ENCODE results near the gene ANAPC10. TPM values are rescaled to one million over a fixed set of nuclear protein-coding genes. Genes with fewer than 3 reads are reported as not detected.
"Not testable (repeated sequence)": the region's sequence is repeated elsewhere in the genome, so short reads cannot be mapped to it uniquely, and the experiment has no call there.

The ANAPC10 gene, protein sequence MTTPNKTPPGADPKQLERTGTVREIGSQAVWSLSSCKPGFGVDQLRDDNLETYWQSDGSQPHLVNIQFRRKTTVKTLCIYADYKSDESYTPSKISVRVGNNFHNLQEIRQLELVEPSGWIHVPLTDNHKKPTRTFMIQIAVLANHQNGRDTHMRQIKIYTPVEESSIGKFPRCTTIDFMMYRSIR
- total RNA-seq: 10 to 100 TPM; 15.6 to 51.6 (median 21.3) TPM
- polyA plus RNA-seq: 10 to 100 TPM; 11.8 to 40.3 (median 13.0) TPM
- long read RNA-seq, donor 1, transcript ANAPC10-209 (5 exons, 1,025 nt): major isoform, 7 of 23 reads
- long read RNA-seq, donor 1, partial matches to known transcripts: 0 of 23 reads
- long read RNA-seq, donor 1, other reads (novel, unspliced or antisense): 10 of 23 reads
- long read RNA-seq, donor 2, partial matches to known transcripts: 0 of 6 reads
- long read RNA-seq, donor 2, other reads (novel, unspliced or antisense): 0 of 6 reads
- long read RNA-seq, donor 3, transcript ANAPC10-201 (5 exons, 868 nt): minor isoform, 5 of 20 reads
- long read RNA-seq, donor 3, transcript ANAPC10-209 (5 exons, 1,025 nt): major isoform, 8 of 20 reads
- long read RNA-seq, donor 3, partial matches to known transcripts: 0 of 20 reads
- long read RNA-seq, donor 3, other reads (novel, unspliced or antisense): 5 of 20 reads
- long read RNA-seq, donor 4, partial matches to known transcripts: 0 of 15 reads
- long read RNA-seq, donor 4, other reads (novel, unspliced or antisense): 8 of 15 reads
- long read RNA-seq, donor 5, transcript ANAPC10-209 (5 exons, 1,025 nt): major isoform, 7 of 16 reads
- long read RNA-seq, donor 5, partial matches to known transcripts: 0 of 16 reads
- long read RNA-seq, donor 5, other reads (novel, unspliced or antisense): 4 of 16 reads
- long read RNA-seq, donor 6, transcript ANAPC10-209 (5 exons, 1,025 nt): major isoform, 7 of 15 reads
- long read RNA-seq, donor 6, partial matches to known transcripts: 0 of 15 reads
- long read RNA-seq, donor 6, other reads (novel, unspliced or antisense): 5 of 15 reads
- long read RNA-seq, donor 7, transcript ANAPC10-209 (5 exons, 1,025 nt): major isoform, 5 of 10 reads
- long read RNA-seq, donor 7, partial matches to known transcripts: 0 of 10 reads
- long read RNA-seq, donor 7, other reads (novel, unspliced or antisense): 0 of 10 reads
- long read RNA-seq, donor 8, partial matches to known transcripts: 34 of 42 reads
- long read RNA-seq, donor 8, other reads (novel, unspliced or antisense): 0 of 42 reads
- long read RNA-seq, donor 9, transcript ANAPC10-209 (5 exons, 1,025 nt): major isoform, 5 of 19 reads
- long read RNA-seq, donor 9, transcript ANAPC10-212 (4 exons, 687 nt): major isoform, 5 of 19 reads
- long read RNA-seq, donor 9, partial matches to known transcripts: 0 of 19 reads
- long read RNA-seq, donor 9, other reads (novel, unspliced or antisense): 7 of 19 reads
- long read RNA-seq, donor 10, partial matches to known transcripts: 0 of 1 reads
- long read RNA-seq, donor 10, other reads (novel, unspliced or antisense): 0 of 1 reads

DNA sequence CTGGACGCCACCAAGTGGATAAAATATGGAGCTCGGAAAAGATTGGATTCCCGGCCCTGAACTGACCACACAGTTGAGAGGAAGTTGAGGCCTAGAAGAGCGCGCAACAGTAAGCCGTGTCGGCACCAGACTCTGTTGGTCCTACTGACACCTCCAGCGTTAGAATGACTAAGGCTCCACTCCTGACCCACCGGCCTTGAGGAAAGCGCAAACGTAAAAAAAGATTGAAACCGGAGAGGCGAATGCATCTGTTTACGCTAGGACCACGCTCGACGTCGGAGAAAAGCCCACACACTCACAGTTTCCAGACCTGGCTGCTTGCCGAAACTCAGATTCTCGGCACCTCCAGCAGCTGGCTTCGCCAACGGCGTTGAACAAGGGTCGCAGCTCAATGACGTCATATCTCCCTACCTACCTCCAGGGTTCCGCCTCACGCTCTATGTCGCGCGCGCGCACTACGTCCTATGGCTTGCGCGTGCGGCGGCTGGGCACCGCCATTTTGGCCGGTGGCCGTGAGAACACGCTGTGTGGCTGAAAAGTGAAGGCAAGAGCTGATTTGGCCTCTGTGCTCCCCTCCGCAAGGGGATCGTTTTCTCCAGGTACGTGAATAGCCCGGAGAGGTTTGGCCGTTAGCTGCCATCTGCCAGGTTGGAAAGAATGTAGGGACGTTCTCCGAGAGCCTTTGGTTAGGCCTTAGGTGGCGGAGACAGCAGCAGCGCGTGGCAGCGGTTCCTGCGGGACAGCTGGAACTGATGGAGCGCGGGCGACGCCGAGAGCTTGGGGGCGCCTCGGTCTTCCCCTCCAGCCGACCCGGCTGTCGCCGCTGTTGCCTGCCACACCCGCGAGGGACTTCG lies at the start of gene ANAPC10, which contains the start of gene ABCE1:
Gene ANAPC10, minus strand, starts transcription at position 376 of the 854 bp plus-strand sequence. CDS start 2,097 bp downstream, outside the sequence.
Gene ABCE1, plus strand, starts transcription at position 491 of the 854 bp plus-strand sequence. CDS start 6,102 bp downstream, outside the sequence.
- peaks cover 0 to 6% of the 10 kb centered on the region in 2 donors for H3K36me3 ChIP-seq (replicated peaks in 1 of 2)
- peaks cover 0 to 7% (median 0%) of the 10 kb centered on the region in 3 donors for H3K9me3 ChIP-seq (replicated peaks in 1 of 3)
- DNase-seq: peak; percentile 95 to 98 (median 98)
- H3K27ac ChIP-seq: peak within 1 kb of the TSS; percentile 79 to 97 (median 94)
- TF ChIP-seq, protein P1, sequence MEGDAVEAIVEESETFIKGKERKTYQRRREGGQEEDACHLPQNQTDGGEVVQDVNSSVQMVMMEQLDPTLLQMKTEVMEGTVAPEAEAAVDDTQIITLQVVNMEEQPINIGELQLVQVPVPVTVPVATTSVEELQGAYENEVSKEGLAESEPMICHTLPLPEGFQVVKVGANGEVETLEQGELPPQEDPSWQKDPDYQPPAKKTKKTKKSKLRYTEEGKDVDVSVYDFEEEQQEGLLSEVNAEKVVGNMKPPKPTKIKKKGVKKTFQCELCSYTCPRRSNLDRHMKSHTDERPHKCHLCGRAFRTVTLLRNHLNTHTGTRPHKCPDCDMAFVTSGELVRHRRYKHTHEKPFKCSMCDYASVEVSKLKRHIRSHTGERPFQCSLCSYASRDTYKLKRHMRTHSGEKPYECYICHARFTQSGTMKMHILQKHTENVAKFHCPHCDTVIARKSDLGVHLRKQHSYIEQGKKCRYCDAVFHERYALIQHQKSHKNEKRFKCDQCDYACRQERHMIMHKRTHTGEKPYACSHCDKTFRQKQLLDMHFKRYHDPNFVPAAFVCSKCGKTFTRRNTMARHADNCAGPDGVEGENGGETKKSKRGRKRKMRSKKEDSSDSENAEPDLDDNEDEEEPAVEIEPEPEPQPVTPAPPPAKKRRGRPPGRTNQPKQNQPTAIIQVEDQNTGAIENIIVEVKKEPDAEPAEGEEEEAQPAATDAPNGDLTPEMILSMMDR (IDR thresholded peaks at IDR 0.05): peak in 4 of 6 experiments; percentile 23 to 47 (median 30)
- TF ChIP-seq POLR2A (IDR thresholded peaks at IDR 0.05): peak; percentile 45 to 52
- intact Hi-C loops (cut with DNase I): loop anchor here in 1 of 2 donors (10.0 kb wide), 1 partner anchor 923 kb away; no protein-coding TSS in a partner anchor
- H3K4me1 ChIP-seq (replicated peaks in 1 of 2): peaks cover 19 to 52% of the 10 kb centered on the region in 2 donors
- peak within 1 kb of the TSS; percentile 35 to 89 (median 65) for H3K4me3 ChIP-seq
- WGBS, 4 donors: 0 to 1% (median 0%) methylated on average over 19 to 67 of the region's 67 CpGs
- H3K27me3 ChIP-seq: no peaks in the 10 kb centered on the region

DNA sequence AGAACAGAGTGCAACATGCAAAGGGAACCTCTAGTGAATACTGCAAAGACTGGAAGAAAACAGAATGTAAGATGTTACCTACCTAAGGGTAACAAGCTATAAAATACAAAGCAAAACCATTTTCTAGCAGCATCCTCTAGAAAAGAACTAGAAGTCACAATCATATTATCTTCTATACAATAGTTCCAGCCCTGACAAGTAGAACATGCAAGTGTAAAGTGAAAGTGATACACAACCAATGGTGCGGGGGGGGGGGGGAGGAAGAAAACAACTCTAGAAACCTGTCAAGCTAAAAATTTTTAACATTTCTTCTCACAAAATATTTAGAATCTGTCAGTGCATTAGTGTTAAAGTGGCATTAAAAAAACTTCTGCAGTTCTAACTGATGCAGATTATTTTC lies 38.2 kb upstream of the ANAPC10 start:
- DNase-seq; intact Hi-C loops (cut with DNase I); H3K4me3 ChIP-seq; H3K9me3 ChIP-seq (replicated peaks in 1 of 3); H3K4me1 ChIP-seq (replicated peaks in 1 of 2); H3K27me3 ChIP-seq; H3K27ac ChIP-seq: not testable (repeated sequence)
- 65 to 83% (median 72%) methylated on average over 1 of the region's 1 CpG for WGBS, 4 donors
- peaks cover 0 to 47% of the 10 kb centered on the region in 2 donors for H3K36me3 ChIP-seq (replicated peaks in 1 of 2)

DNA sequence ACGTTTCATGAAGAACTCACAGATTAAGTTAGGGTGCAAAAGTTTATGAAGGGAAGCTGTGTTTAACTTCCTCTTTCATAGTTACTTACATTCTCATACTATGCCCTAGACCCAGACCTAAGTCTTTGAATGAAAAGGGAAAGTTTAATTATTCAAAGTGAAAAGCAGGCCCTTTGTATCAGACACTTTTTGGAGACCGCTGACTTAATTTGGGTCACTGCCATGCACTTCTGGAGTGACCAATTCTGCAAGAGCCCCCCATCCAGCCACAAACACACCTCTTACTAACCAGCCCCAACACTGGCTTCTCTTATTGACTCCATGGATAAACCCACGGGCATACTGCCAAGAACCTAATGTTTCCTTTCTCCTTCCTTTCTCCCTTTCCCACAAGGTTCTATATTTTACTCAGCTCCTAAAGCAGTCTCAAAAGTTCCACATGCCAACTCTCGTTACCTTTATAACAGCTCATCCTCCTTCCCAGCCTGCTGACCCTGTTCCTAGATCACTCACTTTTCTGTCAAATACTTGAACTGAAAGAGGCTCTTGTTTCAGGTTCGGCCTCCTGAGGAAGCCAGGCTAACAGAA lies 34.6 kb upstream of the ANAPC10 start:
- H3K4me1 ChIP-seq (replicated peaks in 1 of 2): no peaks in the 10 kb centered on the region
- DNase-seq: peak in 1 of 7 donors; percentile 9
- intact Hi-C loops (cut with DNase I): no loop called here
- whole genome bisulfite sequencing, 4 donors: 65 to 75% (median 66%) methylated on average over 5 of the region's 5 CpGs
- H3K27me3 ChIP-seq: no peaks in the 10 kb centered on the region
- H3K4me3 ChIP-seq: no peak overlapping the region
- no peak for TF ChIP-seq POLR2A (IDR thresholded peaks at IDR 0.05)
- TF ChIP-seq, protein P1 (IDR thresholded peaks at IDR 0.05): no peak
- peaks cover 0 to 17% of the 10 kb centered on the region in 2 donors for H3K36me3 ChIP-seq (replicated peaks in 1 of 2)
- H3K9me3 ChIP-seq (replicated peaks in 1 of 3): no peaks in the 10 kb centered on the region
- no peak overlapping the region for H3K27ac ChIP-seq
